ENCODE measurements around the gene CLEC16A.
"Not testable (repeated sequence)": the region's sequence is repeated elsewhere in the genome, so short reads cannot be mapped to it uniquely, and the experiment has no call there.

Gene CLEC16A

DNA sequence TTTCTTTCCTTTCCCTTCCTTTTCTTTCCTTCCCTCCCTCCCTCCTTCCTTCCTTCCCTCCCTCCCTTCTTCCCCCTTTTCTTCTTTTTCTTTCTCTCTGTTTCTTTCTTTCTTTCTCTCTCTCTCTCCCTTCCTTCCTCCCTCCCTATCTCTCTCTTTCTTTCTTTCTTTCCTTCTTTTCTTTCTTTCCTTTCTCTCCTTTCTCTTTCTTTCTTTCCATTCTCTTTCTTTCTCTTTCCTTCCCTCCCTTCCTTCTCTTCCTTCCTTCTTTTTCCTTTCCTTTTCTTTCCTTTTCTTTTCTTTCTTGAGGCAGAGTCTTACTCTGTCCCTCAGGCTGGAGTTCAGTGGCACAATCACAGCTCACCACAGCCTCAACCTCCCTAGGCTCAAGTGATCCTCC is 33.1 kb upstream of the CLEC16A start:
- no peaks in the 10 kb centered on the region for H3K4me1 ChIP-seq (ENCODE audit: control insufficient read depth in 1 of 2, insufficient read depth in 2 of 2, low read length in 2 of 2)
- H3K27me3 ChIP-seq (ENCODE audit: low read depth, low read length), result no peaks in the 10 kb centered on the region
- H3K9me3 ChIP-seq (ENCODE audit: control insufficient read depth in 1 of 2, low read length in 2 of 2), result no peaks in the 10 kb centered on the region
- H3K27ac ChIP-seq (ENCODE audit: low read length), result no peak overlapping the region
- peaks cover 4 to 8% of the 10 kb centered on the region in 2 donors for H3K36me3 ChIP-seq (ENCODE audit: control insufficient read depth in 1 of 2, insufficient read depth in 2 of 2, low read length in 2 of 2)
- no peak overlapping the region for H3K4me3 ChIP-seq (ENCODE audit: low read depth in 1 of 2, low read length in 2 of 2)

DNA sequence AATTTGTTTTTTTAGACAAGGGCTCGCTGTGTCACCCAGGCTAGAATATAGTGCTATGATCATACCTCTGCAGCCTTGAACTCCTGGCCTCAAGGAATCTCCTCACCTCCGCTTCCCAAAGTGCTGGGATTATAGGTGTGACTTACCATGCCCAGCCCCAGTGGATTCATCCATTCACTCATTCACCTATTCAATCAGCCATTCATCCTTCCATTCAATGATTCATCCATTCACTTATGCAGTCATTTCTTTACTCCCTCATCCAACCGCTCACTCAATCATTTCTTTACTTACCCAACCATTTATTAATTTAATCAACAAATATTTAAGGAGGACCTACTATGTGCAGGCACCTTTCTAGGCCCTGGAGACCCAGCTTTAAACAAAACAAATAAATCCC is 27.8 kb upstream of the CLEC16A start:
- Histone ChIP-seq H3K9me3 (ENCODE audit: control insufficient read depth in 1 of 2, low read length in 2 of 2) (no peaks in the 10 kb centered on the region), H3K4me1 (ENCODE audit: control insufficient read depth in 1 of 2, insufficient read depth in 2 of 2, low read length in 2 of 2) (no peaks in the 10 kb centered on the region), H3K27ac (ENCODE audit: low read length) (no peak overlapping the region), H3K27me3 (ENCODE audit: low read depth, low read length) (no peaks in the 10 kb centered on the region), H3K4me3 (ENCODE audit: low read depth in 1 of 2, low read length in 2 of 2) (no peak overlapping the region), H3K36me3 (ENCODE audit: control insufficient read depth in 1 of 2, insufficient read depth in 2 of 2, low read length in 2 of 2) (peaks cover 0 to 7% of the 10 kb centered on the region in 2 donors)

GRCh38 chr16:10918294-10919002 is 25.9 kb upstream of the CLEC16A start:
- Histone ChIP-seq H3K9me3 (ENCODE audit: control insufficient read depth in 1 of 2, low read length in 2 of 2) (no peaks in the 10 kb centered on the region), H3K4me3 (ENCODE audit: low read depth in 1 of 2, low read length in 2 of 2) (no peak overlapping the region), H3K27me3 (ENCODE audit: low read depth, low read length) (no peaks in the 10 kb centered on the region), H3K4me1 (ENCODE audit: control insufficient read depth in 1 of 2, insufficient read depth in 2 of 2, low read length in 2 of 2) (peaks cover 0 to 10% of the 10 kb centered on the region in 2 donors), H3K36me3 (ENCODE audit: control insufficient read depth in 1 of 2, insufficient read depth in 2 of 2, low read length in 2 of 2) (peaks cover 0 to 18% of the 10 kb centered on the region in 2 donors), H3K27ac (ENCODE audit: low read length) (peak overlapping the region; percentile 33)

GRCh38 chr16:10919003-10919351 is 25.4 kb upstream of the CLEC16A start:
- Histone ChIP-seq H3K36me3 (ENCODE audit: control insufficient read depth in 1 of 2, insufficient read depth in 2 of 2, low read length in 2 of 2) (peaks cover 0 to 22% of the 10 kb centered on the region in 2 donors), H3K27me3 (ENCODE audit: low read depth, low read length) (no peaks in the 10 kb centered on the region), H3K27ac (ENCODE audit: low read length) (no peak overlapping the region), H3K4me1 (ENCODE audit: control insufficient read depth in 1 of 2, insufficient read depth in 2 of 2, low read length in 2 of 2) (peaks cover 0 to 10% of the 10 kb centered on the region in 2 donors), H3K9me3 (ENCODE audit: control insufficient read depth in 1 of 2, low read length in 2 of 2) (no peaks in the 10 kb centered on the region), H3K4me3 (ENCODE audit: low read depth in 1 of 2, low read length in 2 of 2) (no peak overlapping the region)

GRCh38 chr16:10920726-10921427 is 23.5 kb upstream of the CLEC16A start:
- Histone ChIP-seq H3K27me3 (ENCODE audit: low read depth, low read length) (no peaks in the 10 kb centered on the region), H3K9me3 (ENCODE audit: control insufficient read depth in 1 of 2, low read length in 2 of 2) (peaks cover 0 to 4% of the 10 kb centered on the region in 2 donors), H3K36me3 (ENCODE audit: control insufficient read depth in 1 of 2, insufficient read depth in 2 of 2, low read length in 2 of 2) (peaks cover 14 to 32% of the 10 kb centered on the region in 2 donors), H3K27ac (ENCODE audit: low read length) (no peak overlapping the region), H3K4me3 (ENCODE audit: low read depth in 1 of 2, low read length in 2 of 2) (no peak overlapping the region), H3K4me1 (ENCODE audit: control insufficient read depth in 1 of 2, insufficient read depth in 2 of 2, low read length in 2 of 2) (peaks cover 0 to 10% of the 10 kb centered on the region in 2 donors)

- peaks cover 0 to 10% of the 10 kb centered on the region in 2 donors for H3K4me1 ChIP-seq (ENCODE audit: control insufficient read depth in 1 of 2, insufficient read depth in 2 of 2, low read length in 2 of 2)
- peaks cover 20 to 36% of the 10 kb centered on the region in 2 donors for H3K36me3 ChIP-seq (ENCODE audit: control insufficient read depth in 1 of 2, insufficient read depth in 2 of 2, low read length in 2 of 2)
- peaks cover 0 to 4% of the 10 kb centered on the region in 2 donors for H3K9me3 ChIP-seq (ENCODE audit: control insufficient read depth in 1 of 2, low read length in 2 of 2)
- H3K27ac ChIP-seq (ENCODE audit: low read length), result no peak overlapping the region
- no peaks in the 10 kb centered on the region for H3K27me3 ChIP-seq (ENCODE audit: low read depth, low read length)
- no peak overlapping the region for H3K4me3 ChIP-seq (ENCODE audit: low read depth in 1 of 2, low read length in 2 of 2)
Observed at GRCh38 chr16:10921536-10922327, 22.6 kb upstream of the CLEC16A start.

DNA sequence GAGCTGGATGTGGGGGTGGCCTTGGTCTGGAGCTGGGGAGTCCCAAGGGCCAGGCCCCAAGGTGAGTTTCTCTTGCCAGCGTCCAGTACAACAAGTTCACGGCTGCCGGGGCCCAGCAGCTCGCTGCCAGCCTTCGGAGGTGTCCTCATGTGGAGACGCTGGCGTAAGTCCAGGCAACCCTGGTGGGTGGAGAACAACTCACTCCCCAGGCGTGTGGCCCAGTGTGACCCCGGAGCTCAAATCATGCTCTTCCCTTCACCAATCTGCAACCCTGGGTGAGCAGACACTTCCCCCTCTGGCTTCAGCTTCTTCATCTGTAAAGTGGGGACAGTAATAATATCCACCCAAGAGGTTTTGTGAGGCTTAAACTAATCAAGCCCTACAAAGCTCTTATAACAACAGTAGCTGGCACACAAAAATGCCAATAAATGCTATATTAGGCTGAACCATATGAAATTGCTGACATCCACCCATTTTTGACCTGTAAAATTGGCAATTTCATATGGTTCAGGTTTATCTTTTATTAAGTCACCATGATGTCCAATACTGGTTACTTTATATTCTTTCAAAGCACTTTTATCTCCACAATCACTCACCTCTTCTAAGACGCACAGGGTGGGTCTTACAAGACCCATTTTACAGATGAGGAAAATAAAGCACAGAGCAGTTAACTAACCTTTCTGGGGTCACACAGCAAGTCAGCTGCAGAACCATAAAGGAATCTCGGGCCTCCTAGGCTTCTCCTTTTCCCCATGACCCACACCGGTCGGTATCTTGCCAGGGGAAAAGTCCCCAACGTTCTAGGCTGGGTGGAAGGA is 21.8 kb upstream of the CLEC16A start:
- Histone ChIP-seq H3K36me3 (ENCODE audit: control insufficient read depth in 1 of 2, insufficient read depth in 2 of 2, low read length in 2 of 2) (peaks cover 28 to 41% of the 10 kb centered on the region in 2 donors), H3K4me1 (ENCODE audit: control insufficient read depth in 1 of 2, insufficient read depth in 2 of 2, low read length in 2 of 2) (peaks cover 0 to 10% of the 10 kb centered on the region in 2 donors), H3K27ac (ENCODE audit: low read length) (no peak overlapping the region), H3K27me3 (ENCODE audit: low read depth, low read length) (no peaks in the 10 kb centered on the region), H3K9me3 (ENCODE audit: control insufficient read depth in 1 of 2, low read length in 2 of 2) (peaks cover 0 to 4% of the 10 kb centered on the region in 2 donors), H3K4me3 (ENCODE audit: low read depth in 1 of 2, low read length in 2 of 2) (no peak overlapping the region)

DNA sequence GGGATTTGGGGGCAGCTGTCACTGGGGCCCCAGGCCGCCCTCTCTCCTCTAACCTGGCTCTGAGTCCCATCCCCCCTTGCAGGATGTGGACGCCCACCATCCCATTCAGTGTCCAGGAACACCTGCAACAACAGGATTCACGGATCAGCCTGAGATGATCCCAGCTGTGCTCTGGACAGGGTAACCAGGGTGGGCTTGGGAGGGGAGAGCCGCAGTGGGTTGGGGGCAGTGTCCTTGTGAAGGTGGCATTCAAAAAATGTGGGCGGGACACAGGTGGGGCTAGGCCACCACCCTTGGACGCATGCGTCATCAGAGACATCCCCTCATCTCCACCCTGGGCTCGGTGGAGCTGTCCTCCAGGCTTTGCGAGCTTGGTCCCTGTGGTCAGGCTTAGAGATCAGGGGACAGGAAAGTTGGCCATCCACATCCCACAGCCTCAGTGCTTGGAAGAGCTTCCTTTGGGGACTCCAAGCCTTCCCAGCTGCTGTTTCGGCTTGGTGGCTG is 21.2 kb upstream of the CLEC16A start:
- Histone ChIP-seq H3K27me3 (ENCODE audit: low read depth, low read length) (no peaks in the 10 kb centered on the region), H3K27ac (ENCODE audit: low read length) (no peak overlapping the region), H3K4me3 (ENCODE audit: low read depth in 1 of 2, low read length in 2 of 2) (no peak overlapping the region), H3K4me1 (ENCODE audit: control insufficient read depth in 1 of 2, insufficient read depth in 2 of 2, low read length in 2 of 2) (peaks cover 0 to 10% of the 10 kb centered on the region in 2 donors), H3K36me3 (ENCODE audit: control insufficient read depth in 1 of 2, insufficient read depth in 2 of 2, low read length in 2 of 2) (peaks cover 34 to 47% of the 10 kb centered on the region in 2 donors), H3K9me3 (ENCODE audit: control insufficient read depth in 1 of 2, low read length in 2 of 2) (peaks cover 0 to 4% of the 10 kb centered on the region in 2 donors)

DNA sequence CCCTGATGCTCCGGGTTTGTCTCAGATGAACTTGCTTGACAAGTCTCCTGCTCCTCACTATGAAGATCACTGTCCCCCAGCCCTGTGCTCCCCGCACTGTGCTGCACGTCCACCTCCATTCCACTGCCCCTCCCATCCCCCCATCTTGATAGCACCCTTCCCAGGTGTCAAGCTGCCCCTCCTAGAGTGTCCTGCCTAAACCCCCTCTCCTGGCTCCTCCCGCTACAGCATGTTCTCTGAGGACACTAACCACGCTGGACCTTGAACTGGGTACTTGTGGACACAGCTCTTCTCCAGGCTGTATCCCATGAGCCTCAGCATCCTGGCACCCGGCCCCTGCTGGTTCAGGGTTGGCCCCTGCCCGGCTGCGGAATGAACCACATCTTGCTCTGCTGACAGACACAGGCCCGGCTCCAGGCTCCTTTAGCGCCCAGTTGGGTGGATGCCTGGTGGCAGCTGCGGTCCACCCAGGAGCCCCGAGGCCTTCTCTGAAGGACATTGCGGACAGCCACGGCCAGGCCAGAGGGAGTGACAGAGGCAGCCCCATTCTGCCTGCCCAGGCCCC is 20.6 kb upstream of the CLEC16A start:
- H3K36me3 ChIP-seq (ENCODE audit: control insufficient read depth in 1 of 2, insufficient read depth in 2 of 2, low read length in 2 of 2), result peaks cover 39 to 48% of the 10 kb centered on the region in 2 donors
- no peaks in the 10 kb centered on the region for H3K27me3 ChIP-seq (ENCODE audit: low read depth, low read length)
- H3K4me1 ChIP-seq (ENCODE audit: control insufficient read depth in 1 of 2, insufficient read depth in 2 of 2, low read length in 2 of 2), result peaks cover 0 to 10% of the 10 kb centered on the region in 2 donors
- no peak overlapping the region for H3K27ac ChIP-seq (ENCODE audit: low read length)
- no peak overlapping the region for H3K4me3 ChIP-seq (ENCODE audit: low read depth in 1 of 2, low read length in 2 of 2)
- H3K9me3 ChIP-seq (ENCODE audit: control insufficient read depth in 1 of 2, low read length in 2 of 2), result peaks cover 0 to 4% of the 10 kb centered on the region in 2 donors

DNA sequence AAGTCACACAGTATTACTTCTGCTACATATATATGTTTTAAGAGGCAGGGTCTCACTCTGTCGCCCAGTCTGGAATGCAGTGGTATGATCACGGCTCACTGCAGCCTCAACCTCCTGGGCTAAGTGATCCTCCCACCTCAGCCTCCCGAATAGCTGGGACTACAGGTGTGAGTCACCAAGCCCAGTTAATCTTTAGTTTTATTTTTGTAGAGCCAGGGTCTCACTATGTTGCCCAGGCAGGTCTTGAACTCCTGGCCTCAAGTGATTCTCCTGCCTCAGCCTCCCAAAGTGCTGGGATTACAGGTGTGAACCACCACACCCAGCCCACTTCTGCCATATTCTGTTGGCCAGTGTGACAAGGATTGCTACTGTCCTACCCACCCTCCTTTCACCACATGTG is 19.1 kb upstream of the CLEC16A start:
- H3K27ac ChIP-seq (ENCODE audit: low read length); H3K4me3 ChIP-seq (ENCODE audit: low read depth in 1 of 2, low read length in 2 of 2); H3K9me3 ChIP-seq (ENCODE audit: control insufficient read depth in 1 of 2, low read length in 2 of 2); H3K27me3 ChIP-seq (ENCODE audit: low read depth, low read length): not testable (repeated sequence)
- H3K4me1 ChIP-seq (ENCODE audit: control insufficient read depth in 1 of 2, insufficient read depth in 2 of 2, low read length in 2 of 2), result peaks cover 0 to 17% of the 10 kb centered on the region in 2 donors
- H3K36me3 ChIP-seq (ENCODE audit: control insufficient read depth in 1 of 2, insufficient read depth in 2 of 2, low read length in 2 of 2), result peaks cover 45 to 48% of the 10 kb centered on the region in 2 donors
